Measurements from ENCODE around the gene TBK1.
"Not testable (repeated sequence)": the region's sequence is repeated elsewhere in the genome, so short reads cannot be mapped to it uniquely, and the experiment has no call there.

Gene TBK1

GRCh38 chr12:64521833-64522232, 69.9 kb downstream of the TBK1 start:
- no peak overlapping the region for H3K4me3 ChIP-seq (ENCODE audit: low read depth, low read length)
- TF ChIP-seq POLR2A (IDR thresholded peaks at IDR 0.05; ENCODE audit: extremely low read depth, insufficient read length) (no peak), MYC (IDR thresholded peaks at IDR 0.05; ENCODE audit: low read depth, low read length) (no peak)
- TF ChIP-seq, protein P1, sequence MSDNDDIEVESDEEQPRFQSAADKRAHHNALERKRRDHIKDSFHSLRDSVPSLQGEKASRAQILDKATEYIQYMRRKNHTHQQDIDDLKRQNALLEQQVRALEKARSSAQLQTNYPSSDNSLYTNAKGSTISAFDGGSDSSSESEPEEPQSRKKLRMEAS (IDR thresholded peaks at IDR 0.05; ENCODE audit: low read depth, low read length): no peak
- TF ChIP-seq, protein P2, sequence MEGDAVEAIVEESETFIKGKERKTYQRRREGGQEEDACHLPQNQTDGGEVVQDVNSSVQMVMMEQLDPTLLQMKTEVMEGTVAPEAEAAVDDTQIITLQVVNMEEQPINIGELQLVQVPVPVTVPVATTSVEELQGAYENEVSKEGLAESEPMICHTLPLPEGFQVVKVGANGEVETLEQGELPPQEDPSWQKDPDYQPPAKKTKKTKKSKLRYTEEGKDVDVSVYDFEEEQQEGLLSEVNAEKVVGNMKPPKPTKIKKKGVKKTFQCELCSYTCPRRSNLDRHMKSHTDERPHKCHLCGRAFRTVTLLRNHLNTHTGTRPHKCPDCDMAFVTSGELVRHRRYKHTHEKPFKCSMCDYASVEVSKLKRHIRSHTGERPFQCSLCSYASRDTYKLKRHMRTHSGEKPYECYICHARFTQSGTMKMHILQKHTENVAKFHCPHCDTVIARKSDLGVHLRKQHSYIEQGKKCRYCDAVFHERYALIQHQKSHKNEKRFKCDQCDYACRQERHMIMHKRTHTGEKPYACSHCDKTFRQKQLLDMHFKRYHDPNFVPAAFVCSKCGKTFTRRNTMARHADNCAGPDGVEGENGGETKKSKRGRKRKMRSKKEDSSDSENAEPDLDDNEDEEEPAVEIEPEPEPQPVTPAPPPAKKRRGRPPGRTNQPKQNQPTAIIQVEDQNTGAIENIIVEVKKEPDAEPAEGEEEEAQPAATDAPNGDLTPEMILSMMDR (IDR thresholded peaks at IDR 0.05; ENCODE audit: low read depth, low read length): no peak
- peak; percentile 20 for DNase-seq (ENCODE audit: low read depth)

- peak; percentile 94 for DNase-seq (ENCODE audit: low read depth)
- H3K4me3 ChIP-seq (ENCODE audit: low read depth, low read length): no peak overlapping the region
- no peak for TF ChIP-seq MYC (IDR thresholded peaks at IDR 0.05; ENCODE audit: low read depth, low read length)
- no peak for TF ChIP-seq POLR2A (IDR thresholded peaks at IDR 0.05; ENCODE audit: extremely low read depth, insufficient read length)
- TF ChIP-seq, protein P1 (IDR thresholded peaks at IDR 0.05; ENCODE audit: low read depth, low read length): no peak
- TF ChIP-seq, protein P2 (IDR thresholded peaks at IDR 0.05; ENCODE audit: low read depth, low read length): no peak
Measured at GRCh38 chr12:64522316-64522715, 70.4 kb downstream of the TBK1 start.

- H3K4me3 ChIP-seq (ENCODE audit: low read depth, low read length): no peak overlapping the region
- TF ChIP-seq, protein P2 (IDR thresholded peaks at IDR 0.05; ENCODE audit: low read depth, low read length): no peak
- TF ChIP-seq POLR2A (IDR thresholded peaks at IDR 0.05; ENCODE audit: extremely low read depth, insufficient read length) (no peak), MYC (IDR thresholded peaks at IDR 0.05; ENCODE audit: low read depth, low read length) (no peak)
- TF ChIP-seq, protein P1 (IDR thresholded peaks at IDR 0.05; ENCODE audit: low read depth, low read length): no peak
- peak; percentile 41 for DNase-seq (ENCODE audit: low read depth)
Measured at GRCh38 chr12:64522807-64523206, 70.9 kb downstream of the TBK1 start.

- peak; percentile 41 for DNase-seq (ENCODE audit: low read depth)
- not testable (repeated sequence) for H3K4me3 ChIP-seq (ENCODE audit: low read depth, low read length)
Measured at GRCh38 chr12:64523565-64524444, 71.9 kb downstream of the TBK1 start.

- H3K4me3 ChIP-seq (ENCODE audit: low read depth, low read length): no peak overlapping the region
- TF ChIP-seq, protein P1 (IDR thresholded peaks at IDR 0.05; ENCODE audit: low read depth, low read length): no peak
- TF ChIP-seq POLR2A (IDR thresholded peaks at IDR 0.05; ENCODE audit: extremely low read depth, insufficient read length) (no peak), MYC (IDR thresholded peaks at IDR 0.05; ENCODE audit: low read depth, low read length) (no peak)
- TF ChIP-seq, protein P2 (IDR thresholded peaks at IDR 0.05; ENCODE audit: low read depth, low read length): no peak
- no peak for DNase-seq (ENCODE audit: low read depth)
Measured at GRCh38 chr12:64525461-64526160, 73.7 kb downstream of the TBK1 start.

- DNase-seq (ENCODE audit: low read depth): no peak
- TF ChIP-seq, protein P2 (IDR thresholded peaks at IDR 0.05; ENCODE audit: low read depth, low read length): no peak
- no peak for TF ChIP-seq POLR2A (IDR thresholded peaks at IDR 0.05; ENCODE audit: extremely low read depth, insufficient read length)
- no peak for TF ChIP-seq MYC (IDR thresholded peaks at IDR 0.05; ENCODE audit: low read depth, low read length)
- TF ChIP-seq, protein P1 (IDR thresholded peaks at IDR 0.05; ENCODE audit: low read depth, low read length): no peak
Measured at GRCh38 chr12:64526859-64527258, 74.9 kb downstream of the TBK1 start.

More at GRCh38 chr12:64526859-64527258, 74.9 kb downstream of the TBK1 start:
- no peak overlapping the region for H3K4me3 ChIP-seq (ENCODE audit: low read depth, low read length)

Measured in NB4 (cell line).